ENCODE measurements around the gene BHLHA15. TPM values are rescaled to one million over a fixed set of nuclear protein-coding genes. Genes with fewer than 3 reads are reported as not detected.
A peak's percentile ranks its signal among the peaks of the same experiment; 100 is the strongest.

BHLHA15 gene
- polyA plus RNA-seq (2013), result 20.7 and 22.5 TPM in 2 replicates

- Histone ChIP-seq H3K79me2 (ENCODE audit: control insufficient read depth, insufficient read depth, low read length, poor library complexity) (no peaks in the 10 kb centered on the region), H4K8ac (ENCODE audit: low read depth, low read length) (no peak within 1 kb of the TSS), H4K91ac (ENCODE audit: low read depth, low read length) (no peak within 1 kb of the TSS), H3K4me2 (ENCODE audit: low read length) (peak within 1 kb of the TSS; percentile 73), H3K23ac (ENCODE audit: low read length) (no peak within 1 kb of the TSS), H3K9ac (ENCODE audit: low read length) (no peak within 1 kb of the TSS), H3K4me3 (ENCODE audit: low read depth, low read length) (peak within 1 kb of the TSS; percentile 58), H2BK5ac (ENCODE audit: low read depth, low read length, poor library complexity) (no peak within 1 kb of the TSS), H2AFZ (ENCODE audit: insufficient read depth, low read length, poor library complexity) (no peak within 1 kb of the TSS), H3K27me3 (ENCODE audit: insufficient read depth, low read length) (no peaks in the 10 kb centered on the region), H4K12ac (ENCODE audit: low read depth, low read length) (no peak within 1 kb of the TSS), H3K4me1 (ENCODE audit: control insufficient read depth in 1 of 2, insufficient read depth in 2 of 2, low read length in 2 of 2) (peaks cover 7 to 8% of the 10 kb centered on the region in 2 experiments), H3K27ac (ENCODE audit: low read depth, low read length) (no peak within 1 kb of the TSS), H3K18ac (ENCODE audit: low read length) (no peak within 1 kb of the TSS), H3K79me1 (ENCODE audit: low read length) (no peaks in the 10 kb centered on the region), H3K14ac (ENCODE audit: low read length) (peak within 1 kb of the TSS; percentile 10), H2BK120ac (ENCODE audit: insufficient read depth, low read length, poor library complexity) (no peak within 1 kb of the TSS), H2AK5ac (ENCODE audit: low read length) (no peak within 1 kb of the TSS), H2BK12ac (ENCODE audit: low read length) (no peak within 1 kb of the TSS), H3K36me3 (ENCODE audit: control insufficient read depth in 1 of 2, insufficient read depth in 2 of 2, low read length in 2 of 2) (peaks cover 6 to 7% of the 10 kb centered on the region in 2 experiments), H3K9me3 (ENCODE audit: insufficient read depth, low read depth, low read length) (peaks cover 2% of the 10 kb centered on the region), H3K4ac (ENCODE audit: low read depth, low read length) (no peak within 1 kb of the TSS)
- WGBS (ENCODE audit: extremely low coverage, insufficient coverage, insufficient read length), result no CpG with 5 or more reads among the region's 45 CpGs
- peak in 1 of 2 donors; percentile 52 for DNase-seq
Measured at GRCh38 chr7:98211221-98211675, at the start of gene BHLHA15. Gene BHLHA15, plus strand, starts transcription at chr7:98211439. Its CDS starts 871 bp downstream, at chr7:98212310.

GRCh38 chr7:98162758-98163157 is 48.5 kb upstream of the BHLHA15 start:
- H3K4me1 ChIP-seq (ENCODE audit: control insufficient read depth in 1 of 2, insufficient read depth in 2 of 2, low read length in 2 of 2), result peaks cover 2% of the 10 kb centered on the region in 2 experiments
- no peaks in the 10 kb centered on the region for H3K79me2 ChIP-seq (ENCODE audit: control insufficient read depth, insufficient read depth, low read length, poor library complexity)
- no peak overlapping the region for H3K23ac ChIP-seq (ENCODE audit: low read length)
- H3K27ac ChIP-seq (ENCODE audit: low read depth, low read length), result no peak overlapping the region
- H3K4me2 ChIP-seq (ENCODE audit: low read length), result no peak overlapping the region
- no peak overlapping the region for H4K12ac ChIP-seq (ENCODE audit: low read depth, low read length)
- H2BK5ac ChIP-seq (ENCODE audit: low read depth, low read length, poor library complexity), result no peak overlapping the region
- no peaks in the 10 kb centered on the region for H3K9me3 ChIP-seq (ENCODE audit: insufficient read depth, low read depth, low read length)
- no CpG with 5 or more reads among the region's 3 CpGs for WGBS (ENCODE audit: extremely low coverage, insufficient coverage, insufficient read length)
- DNase-seq, result no peak
- H4K91ac ChIP-seq (ENCODE audit: low read depth, low read length), result no peak overlapping the region
- H3K18ac ChIP-seq (ENCODE audit: low read length), result no peak overlapping the region
- H3K9ac ChIP-seq (ENCODE audit: low read length), result no peak overlapping the region
- H3K27me3 ChIP-seq (ENCODE audit: insufficient read depth, low read length), result no peaks in the 10 kb centered on the region
- no peak overlapping the region for H2BK12ac ChIP-seq (ENCODE audit: low read length)
- peaks cover under 1 to 2% of the 10 kb centered on the region in 2 experiments for H3K36me3 ChIP-seq (ENCODE audit: control insufficient read depth in 1 of 2, insufficient read depth in 2 of 2, low read length in 2 of 2)
- no peak overlapping the region for H4K8ac ChIP-seq (ENCODE audit: low read depth, low read length)
- H3K4ac ChIP-seq (ENCODE audit: low read depth, low read length), result no peak overlapping the region
- no peak overlapping the region for H2AFZ ChIP-seq (ENCODE audit: insufficient read depth, low read length, poor library complexity)
- H3K14ac ChIP-seq (ENCODE audit: low read length), result no peak overlapping the region
- no peak overlapping the region for H3K4me3 ChIP-seq (ENCODE audit: low read depth, low read length)
- no peak overlapping the region for H2BK120ac ChIP-seq (ENCODE audit: insufficient read depth, low read length, poor library complexity)
- H3K79me1 ChIP-seq (ENCODE audit: low read length), result no peaks in the 10 kb centered on the region
- H2AK5ac ChIP-seq (ENCODE audit: low read length), result no peak overlapping the region

GRCh38 chr7:98163269-98163668 is 48.0 kb upstream of the BHLHA15 start:
- no peak overlapping the region for H2BK12ac ChIP-seq (ENCODE audit: low read length)
- H4K8ac ChIP-seq (ENCODE audit: low read depth, low read length), result no peak overlapping the region
- peaks cover 2% of the 10 kb centered on the region in 2 experiments for H3K4me1 ChIP-seq (ENCODE audit: control insufficient read depth in 1 of 2, insufficient read depth in 2 of 2, low read length in 2 of 2)
- no peaks in the 10 kb centered on the region for H3K36me3 ChIP-seq (ENCODE audit: control insufficient read depth in 1 of 2, insufficient read depth in 2 of 2, low read length in 2 of 2)
- no peak overlapping the region for H3K4me2 ChIP-seq (ENCODE audit: low read length)
- no peak overlapping the region for H3K9ac ChIP-seq (ENCODE audit: low read length)
- no peaks in the 10 kb centered on the region for H3K9me3 ChIP-seq (ENCODE audit: insufficient read depth, low read depth, low read length)
- no peak overlapping the region for H3K4ac ChIP-seq (ENCODE audit: low read depth, low read length)
- no peak overlapping the region for H2AFZ ChIP-seq (ENCODE audit: insufficient read depth, low read length, poor library complexity)
- no peaks in the 10 kb centered on the region for H3K79me1 ChIP-seq (ENCODE audit: low read length)
- H3K27me3 ChIP-seq (ENCODE audit: insufficient read depth, low read length), result no peaks in the 10 kb centered on the region
- H3K18ac ChIP-seq (ENCODE audit: low read length), result no peak overlapping the region
- H2AK5ac ChIP-seq (ENCODE audit: low read length), result no peak overlapping the region
- no CpG with 5 or more reads among the region's 7 CpGs for WGBS (ENCODE audit: extremely low coverage, insufficient coverage, insufficient read length)
- DNase-seq, result no peak
- H4K12ac ChIP-seq (ENCODE audit: low read depth, low read length), result no peak overlapping the region
- no peak overlapping the region for H4K91ac ChIP-seq (ENCODE audit: low read depth, low read length)
- H3K79me2 ChIP-seq (ENCODE audit: control insufficient read depth, insufficient read depth, low read length, poor library complexity), result no peaks in the 10 kb centered on the region
- H2BK5ac ChIP-seq (ENCODE audit: low read depth, low read length, poor library complexity), result no peak overlapping the region
- H3K14ac ChIP-seq (ENCODE audit: low read length), result no peak overlapping the region
- H3K27ac ChIP-seq (ENCODE audit: low read depth, low read length), result no peak overlapping the region
- H3K4me3 ChIP-seq (ENCODE audit: low read depth, low read length), result no peak overlapping the region
- no peak overlapping the region for H2BK120ac ChIP-seq (ENCODE audit: insufficient read depth, low read length, poor library complexity)
- H3K23ac ChIP-seq (ENCODE audit: low read length), result no peak overlapping the region

- Histone ChIP-seq H3K4me1 (ENCODE audit: control insufficient read depth in 1 of 2, insufficient read depth in 2 of 2, low read length in 2 of 2) (peaks cover 2% of the 10 kb centered on the region in 2 experiments), H3K27ac (ENCODE audit: low read depth, low read length) (no peak overlapping the region), H4K12ac (ENCODE audit: low read depth, low read length) (no peak overlapping the region), H2AK5ac (ENCODE audit: low read length) (no peak overlapping the region), H4K8ac (ENCODE audit: low read depth, low read length) (no peak overlapping the region), H2BK12ac (ENCODE audit: low read length) (no peak overlapping the region), H3K4me3 (ENCODE audit: low read depth, low read length) (no peak overlapping the region), H3K79me1 (ENCODE audit: low read length) (no peaks in the 10 kb centered on the region), H3K79me2 (ENCODE audit: control insufficient read depth, insufficient read depth, low read length, poor library complexity) (no peaks in the 10 kb centered on the region), H4K91ac (ENCODE audit: low read depth, low read length) (no peak overlapping the region), H3K27me3 (ENCODE audit: insufficient read depth, low read length) (no peaks in the 10 kb centered on the region), H2AFZ (ENCODE audit: insufficient read depth, low read length, poor library complexity) (no peak overlapping the region), H3K9me3 (ENCODE audit: insufficient read depth, low read depth, low read length) (no peaks in the 10 kb centered on the region), H3K4me2 (ENCODE audit: low read length) (no peak overlapping the region), H3K36me3 (ENCODE audit: control insufficient read depth in 1 of 2, insufficient read depth in 2 of 2, low read length in 2 of 2) (no peaks in the 10 kb centered on the region), H3K9ac (ENCODE audit: low read length) (no peak overlapping the region), H3K4ac (ENCODE audit: low read depth, low read length) (no peak overlapping the region), H3K18ac (ENCODE audit: low read length) (no peak overlapping the region), H2BK5ac (ENCODE audit: low read depth, low read length, poor library complexity) (no peak overlapping the region), H3K14ac (ENCODE audit: low read length) (no peak overlapping the region), H2BK120ac (ENCODE audit: insufficient read depth, low read length, poor library complexity) (no peak overlapping the region), H3K23ac (ENCODE audit: low read length) (no peak overlapping the region)
- peak; percentile 34 to 63 for DNase-seq
- WGBS (ENCODE audit: extremely low coverage, insufficient coverage, insufficient read length), result no CpG with 5 or more reads among the region's 16 CpGs
Measured at GRCh38 chr7:98163704-98164494, 47.3 kb upstream of the BHLHA15 start.
